ENCODE data around the gene SLC25A21. TPM values are rescaled to one million over a fixed set of nuclear protein-coding genes. Genes with fewer than 3 reads are reported as not detected.

Gene SLC25A21
- total RNA-seq, 1 donor from 2014 or later, result 0.56 TPM

DNA sequence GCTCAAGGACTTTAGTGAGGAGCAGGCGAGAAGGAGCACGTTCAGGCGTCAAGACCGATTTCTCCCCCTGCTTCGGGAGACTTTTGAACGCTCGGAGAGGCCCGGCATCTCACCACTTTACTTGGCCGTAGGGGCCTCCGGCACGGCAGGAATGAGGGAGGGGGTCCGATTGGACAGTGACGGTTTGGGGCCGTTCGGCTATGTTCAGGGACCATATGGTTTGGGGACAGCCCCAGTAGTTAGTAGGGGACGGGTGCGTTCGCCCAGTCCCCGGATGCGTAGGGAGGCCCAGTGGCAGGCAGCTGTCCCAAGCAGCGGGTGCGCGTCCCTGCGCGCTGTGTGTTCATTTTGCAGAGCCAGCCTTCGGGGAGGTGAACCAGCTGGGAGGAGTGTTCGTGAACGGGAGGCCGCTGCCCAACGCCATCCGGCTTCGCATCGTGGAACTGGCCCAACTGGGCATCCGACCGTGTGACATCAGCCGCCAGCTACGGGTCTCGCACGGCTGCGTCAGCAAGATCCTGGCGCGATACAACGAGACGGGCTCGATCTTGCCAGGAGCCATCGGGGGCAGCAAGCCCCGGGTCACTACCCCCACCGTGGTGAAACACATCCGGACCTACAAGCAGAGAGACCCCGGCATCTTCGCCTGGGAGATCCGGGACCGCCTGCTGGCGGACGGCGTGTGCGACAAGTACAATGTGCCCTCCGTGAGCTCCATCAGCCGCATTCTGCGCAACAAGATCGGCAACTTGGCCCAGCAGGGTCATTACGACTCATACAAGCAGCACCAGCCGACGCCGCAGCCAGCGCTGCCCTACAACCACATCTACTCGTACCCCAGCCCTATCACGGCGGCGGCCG is 509.6 kb downstream of the SLC25A21 start:
- Mint-ChIP-seq H3K4me1 (ENCODE audit: unreplicated experiment) (peaks cover 51% of the 10 kb centered on the region), H3K36me3 (ENCODE audit: unreplicated experiment) (no peaks in the 10 kb centered on the region), H3K27ac (ENCODE audit: unreplicated experiment) (peak overlapping the region; percentile 52), H3K4me3 (ENCODE audit: unreplicated experiment) (peak overlapping the region; percentile 74), H3K9me3 (ENCODE audit: unreplicated experiment) (no peaks in the 10 kb centered on the region), H3K27me3 (ENCODE audit: unreplicated experiment) (peaks cover 90% of the 10 kb centered on the region)
- no peak for DNase-seq (ENCODE audit: extremely low spot score, unreplicated experiment)
- TF ChIP-seq, protein P1, sequence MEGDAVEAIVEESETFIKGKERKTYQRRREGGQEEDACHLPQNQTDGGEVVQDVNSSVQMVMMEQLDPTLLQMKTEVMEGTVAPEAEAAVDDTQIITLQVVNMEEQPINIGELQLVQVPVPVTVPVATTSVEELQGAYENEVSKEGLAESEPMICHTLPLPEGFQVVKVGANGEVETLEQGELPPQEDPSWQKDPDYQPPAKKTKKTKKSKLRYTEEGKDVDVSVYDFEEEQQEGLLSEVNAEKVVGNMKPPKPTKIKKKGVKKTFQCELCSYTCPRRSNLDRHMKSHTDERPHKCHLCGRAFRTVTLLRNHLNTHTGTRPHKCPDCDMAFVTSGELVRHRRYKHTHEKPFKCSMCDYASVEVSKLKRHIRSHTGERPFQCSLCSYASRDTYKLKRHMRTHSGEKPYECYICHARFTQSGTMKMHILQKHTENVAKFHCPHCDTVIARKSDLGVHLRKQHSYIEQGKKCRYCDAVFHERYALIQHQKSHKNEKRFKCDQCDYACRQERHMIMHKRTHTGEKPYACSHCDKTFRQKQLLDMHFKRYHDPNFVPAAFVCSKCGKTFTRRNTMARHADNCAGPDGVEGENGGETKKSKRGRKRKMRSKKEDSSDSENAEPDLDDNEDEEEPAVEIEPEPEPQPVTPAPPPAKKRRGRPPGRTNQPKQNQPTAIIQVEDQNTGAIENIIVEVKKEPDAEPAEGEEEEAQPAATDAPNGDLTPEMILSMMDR (IDR thresholded peaks at IDR 0.05), result no peak

DNA sequence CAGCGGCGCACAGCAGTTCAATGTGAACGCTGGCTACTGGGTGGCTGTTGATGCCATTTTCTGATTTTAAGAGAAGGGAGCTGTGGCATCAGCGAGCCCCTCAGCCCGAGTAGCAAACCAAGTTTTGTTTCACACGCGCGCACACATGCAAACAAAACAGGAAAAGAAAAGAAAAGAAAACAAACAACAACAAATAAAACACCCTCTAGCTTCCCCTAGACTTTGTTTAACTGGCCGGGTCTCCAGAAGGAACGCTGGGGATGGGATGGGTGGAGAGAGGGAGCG is 510.2 kb downstream of the SLC25A21 start:
- Mint-ChIP-seq H3K9me3 (ENCODE audit: unreplicated experiment) (no peaks in the 10 kb centered on the region), H3K4me1 (ENCODE audit: unreplicated experiment) (peaks cover 50% of the 10 kb centered on the region), H3K27ac (ENCODE audit: unreplicated experiment) (peak overlapping the region; percentile 52), H3K4me3 (ENCODE audit: unreplicated experiment) (peak overlapping the region; percentile 74), H3K27me3 (ENCODE audit: unreplicated experiment) (peaks cover 90% of the 10 kb centered on the region), H3K36me3 (ENCODE audit: unreplicated experiment) (no peaks in the 10 kb centered on the region)
- no peak for DNase-seq (ENCODE audit: extremely low spot score, unreplicated experiment)
- TF ChIP-seq, protein P1 (IDR thresholded peaks at IDR 0.05), result no peak

DNA sequence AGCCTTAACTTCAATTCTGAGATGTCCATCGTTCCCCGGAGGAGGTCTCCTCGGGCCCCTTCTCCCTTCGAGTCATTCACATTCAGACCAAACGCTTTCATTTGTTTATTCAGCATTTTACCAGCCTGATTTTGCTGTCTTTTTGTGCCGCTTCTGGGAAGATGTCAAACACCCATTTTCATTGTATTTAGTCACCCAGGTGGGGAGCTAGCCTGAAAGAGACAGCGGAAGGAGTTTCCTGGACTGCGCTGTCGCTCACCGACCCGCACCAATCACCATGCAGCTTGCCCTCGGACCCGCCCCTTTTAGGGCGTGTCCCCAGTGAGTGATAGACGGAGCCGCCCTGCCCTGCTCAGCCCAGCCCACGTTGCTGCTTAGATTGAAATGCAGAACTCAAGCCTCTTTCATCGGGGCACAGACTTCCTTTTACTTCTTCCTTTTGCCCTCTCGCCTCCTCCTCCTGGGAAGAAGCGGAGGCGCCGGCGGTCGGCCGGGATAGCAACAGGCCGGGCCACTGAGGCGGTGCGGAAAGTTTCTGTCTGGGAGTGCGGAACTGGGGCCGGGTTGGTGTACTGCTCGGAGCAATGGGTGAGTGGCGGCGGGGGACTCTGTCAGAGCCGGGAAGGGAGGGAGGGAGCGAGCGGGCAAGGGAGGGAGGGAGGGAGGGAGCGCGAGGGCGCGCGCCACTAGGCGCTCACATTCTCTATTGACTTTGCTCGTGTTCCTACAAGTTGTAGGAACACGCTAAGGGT is 510.7 kb downstream of the SLC25A21 start, which contains the start of gene PAX9:
TSS of gene PAX9 (plus strand) at position 355 of the 752 bp plus-strand sequence. CDS start at position 585, 230 bp downstream.
- Mint-ChIP-seq H3K27ac (ENCODE audit: unreplicated experiment) (peak within 1 kb of the TSS; percentile 52), H3K27me3 (ENCODE audit: unreplicated experiment) (peaks cover 92% of the 10 kb centered on the region), H3K36me3 (ENCODE audit: unreplicated experiment) (no peaks in the 10 kb centered on the region), H3K4me3 (ENCODE audit: unreplicated experiment) (peak within 1 kb of the TSS; percentile 74), H3K4me1 (ENCODE audit: unreplicated experiment) (peaks cover 52% of the 10 kb centered on the region), H3K9me3 (ENCODE audit: unreplicated experiment) (no peaks in the 10 kb centered on the region)
- TF ChIP-seq, protein P1 (IDR thresholded peaks at IDR 0.05), result no peak
- DNase-seq (ENCODE audit: extremely low spot score, unreplicated experiment), result no peak

DNA sequence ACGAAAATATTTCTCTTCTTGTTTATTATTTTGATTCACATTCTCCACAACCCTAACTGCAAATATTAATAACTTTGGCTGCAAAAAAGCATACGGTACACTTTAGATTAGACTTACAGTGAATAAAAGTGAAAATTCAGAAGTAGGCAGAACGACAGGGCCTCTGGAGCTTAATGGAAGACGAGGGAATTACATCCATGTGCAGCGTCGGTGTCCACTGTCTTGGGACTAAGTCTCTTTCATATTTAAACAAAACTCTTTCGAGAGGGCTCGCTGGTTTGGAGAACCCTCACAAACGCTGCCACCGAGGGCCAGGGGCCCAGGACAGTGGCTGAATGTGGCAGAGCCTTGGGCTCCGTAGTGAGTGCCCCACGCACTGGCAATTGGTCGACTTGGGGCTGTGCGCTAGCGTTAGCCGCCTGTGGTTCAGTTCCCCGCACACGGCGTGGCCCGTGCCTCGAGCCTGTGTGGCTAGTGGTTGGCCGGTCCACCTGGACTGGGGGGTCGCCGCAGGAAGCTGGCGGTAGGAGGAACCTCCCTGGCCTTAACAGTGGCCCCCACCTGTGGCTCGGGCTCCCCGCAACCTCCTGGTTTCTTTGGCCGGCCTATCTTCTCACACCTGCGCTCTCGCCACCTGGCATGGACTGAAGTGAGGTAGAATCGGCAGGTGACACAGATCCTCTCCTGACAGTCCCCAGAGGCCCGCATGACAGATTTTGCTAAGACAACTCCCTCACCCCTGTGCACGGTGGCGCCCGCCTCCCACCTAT is 511.5 kb downstream of the SLC25A21 start:
- TF ChIP-seq, protein P1 (IDR thresholded peaks at IDR 0.05), result no peak
- no peaks in the 10 kb centered on the region for H3K9me3 Mint-ChIP-seq (ENCODE audit: unreplicated experiment)
- H3K4me1 Mint-ChIP-seq (ENCODE audit: unreplicated experiment), result peaks cover 59% of the 10 kb centered on the region
- H3K36me3 Mint-ChIP-seq (ENCODE audit: unreplicated experiment), result no peaks in the 10 kb centered on the region
- no peak overlapping the region for H3K27ac Mint-ChIP-seq (ENCODE audit: unreplicated experiment)
- H3K27me3 Mint-ChIP-seq (ENCODE audit: unreplicated experiment), result peaks cover 96% of the 10 kb centered on the region
- DNase-seq (ENCODE audit: extremely low spot score, unreplicated experiment), result no peak
- peak overlapping the region; percentile 74 for H3K4me3 Mint-ChIP-seq (ENCODE audit: unreplicated experiment)
